H1 (cell line): ENCODE data around the gene IGFBP1. TPM values are rescaled to one million over a fixed set of nuclear protein-coding genes. Genes with fewer than 3 reads are reported as not detected.

ENCODE experiments used
- CBX5 ChIP-seq: fragments of 300-800, 300-1000 bp; sonication (generic); IDR thresholded peaks from 2 replicates; pipeline ENCODE4 v1.7.1; 2016; ENCODE audit warnings: antibody characterized with exemption, low read length, low read depth
- NRF1 ChIP-seq: IDR thresholded peaks from 2 replicates; pipeline ENCODE4 v1.6.1; 2011; ENCODE audit warnings: mild to moderate bottlenecking, low read depth, low read length, improper control_type of control experiment
- polyA plus RNA-seq, 7 experiments: library from polyadenylated mRNA; depleted of rRNA in 3 of 7; stranded (reverse) in 5 of 7; unstranded in 2 of 7; fragments of >200 nt in 5 of 7; fragments of 200-250 nt in 2 of 7; gene quantifications; 1 replicate in 5 of 7; 2 replicates in 1 of 7; 4 replicates in 1 of 7; pipeline versions ENCODE4 v1.2.1 to v1.2.3, GENCODE V29; 2011 to 2013; ENCODE audit warnings: missing spikeins in 2 of 7, mixed read lengths in 2 of 7
- total RNA-seq: library from RNA; stranded (reverse); fragmentation: NEBNext Ultra II Directional; extraction: Animal tissue kit (Norgen Biotek cat#: 25700); gene quantifications from 2 replicates; pipeline ENCODE4 v1.2.1, GENCODE V29; 2021

The IGFBP1 gene
- total and polyA plus RNA-seq, 2 of the 8 experiments (the other 6 are each of a cell fraction or from before 2014, with no cell fraction given) = not detected

GRCh38 chr7:45921381-45921698 lies 33.1 kb downstream of the IGFBP1 start (continued):
- TF ChIP-seq NRF1 (no peak), CBX5 (no peak)
